Peyer's patch (tissue), 4 donors: Measurements from ENCODE around the gene MAP2K7. TPM values are rescaled to one million over a fixed set of nuclear protein-coding genes. Genes with fewer than 3 reads are reported as not detected.
"Not testable (repeated sequence)": the region's sequence is repeated elsewhere in the genome, so short reads cannot be mapped to it uniquely, and the experiment has no call there.

Experiments
- DNase-seq, 3 donors: peaks; one replicate each; pipeline ENCODE4 v3.0.0-alpha.2; 2017 to 2019
- H3K27ac ChIP-seq, 4 donors: fragments of 200-600 bp; sonication (generic); one replicate each; pipeline ENCODE4 v1.5.1; 2016 to 2019
- H3K27me3 ChIP-seq, 2 donors: fragments of 200-600 bp; sonication (generic); one replicate each; pipeline ENCODE4 v1.5.1; 2019
- H3K36me3 ChIP-seq, 3 donors: fragments of 200-600 bp; sonication (generic); one replicate each; pipeline ENCODE4 v1.5.1; 2016 to 2019
- H3K4me1 ChIP-seq, 4 donors: fragments of 200-600 bp; sonication (generic); one replicate each; pipeline ENCODE4 v1.5.1; 2016 to 2019
- H3K4me3 ChIP-seq, 4 donors: fragments of 200-600 bp; sonication (generic); 1 replicate in 3 of 4; 2 replicates in 1 of 4; pipeline ENCODE4 v1.5.1; 2016 to 2019; ENCODE audit warnings: mild to moderate bottlenecking in 1 of 4
- H3K9me3 ChIP-seq, 4 donors: fragments of 200-600 bp; sonication (generic); one replicate each; pipeline ENCODE4 v1.5.1; 2016 to 2019; ENCODE audit warnings: mild to moderate bottlenecking in 1 of 4
- POLR2A ChIP-seq, 2 donors: fragments of 450-650 bp; IDR thresholded peaks; one replicate each; pipeline ENCODE4 v1.5.1; 2017; ENCODE audit warnings: antibody characterized with exemption in 2 of 2, mild to moderate bottlenecking in 2 of 2, moderate library complexity in 2 of 2
- total RNA-seq, 4 donors: library from RNA; depleted of rRNA; stranded (reverse); fragments of >200 nt; gene quantifications; one replicate each; pipeline ENCODE4 v1.1.0, GENCODE V29; 2016
- TF ChIP-seq, protein P1 (sequence below), 6 experiments: fragments of 450-650 bp in 4 of 6; fragments of 200-600 bp in 2 of 6; sonication (generic) in 1 of 6; IDR thresholded peaks; one replicate each; pipeline ENCODE4 v1.5.1; 2017 to 2019; ENCODE audit warnings: antibody characterized with exemption in 6 of 6, mild to moderate bottlenecking in 3 of 6, moderate library complexity in 1 of 6

The MAP2K7 gene
- total RNA-seq, 4 donors from 2014 or later = 16.6 to 39.3 (median 35.0) TPM

DNA sequence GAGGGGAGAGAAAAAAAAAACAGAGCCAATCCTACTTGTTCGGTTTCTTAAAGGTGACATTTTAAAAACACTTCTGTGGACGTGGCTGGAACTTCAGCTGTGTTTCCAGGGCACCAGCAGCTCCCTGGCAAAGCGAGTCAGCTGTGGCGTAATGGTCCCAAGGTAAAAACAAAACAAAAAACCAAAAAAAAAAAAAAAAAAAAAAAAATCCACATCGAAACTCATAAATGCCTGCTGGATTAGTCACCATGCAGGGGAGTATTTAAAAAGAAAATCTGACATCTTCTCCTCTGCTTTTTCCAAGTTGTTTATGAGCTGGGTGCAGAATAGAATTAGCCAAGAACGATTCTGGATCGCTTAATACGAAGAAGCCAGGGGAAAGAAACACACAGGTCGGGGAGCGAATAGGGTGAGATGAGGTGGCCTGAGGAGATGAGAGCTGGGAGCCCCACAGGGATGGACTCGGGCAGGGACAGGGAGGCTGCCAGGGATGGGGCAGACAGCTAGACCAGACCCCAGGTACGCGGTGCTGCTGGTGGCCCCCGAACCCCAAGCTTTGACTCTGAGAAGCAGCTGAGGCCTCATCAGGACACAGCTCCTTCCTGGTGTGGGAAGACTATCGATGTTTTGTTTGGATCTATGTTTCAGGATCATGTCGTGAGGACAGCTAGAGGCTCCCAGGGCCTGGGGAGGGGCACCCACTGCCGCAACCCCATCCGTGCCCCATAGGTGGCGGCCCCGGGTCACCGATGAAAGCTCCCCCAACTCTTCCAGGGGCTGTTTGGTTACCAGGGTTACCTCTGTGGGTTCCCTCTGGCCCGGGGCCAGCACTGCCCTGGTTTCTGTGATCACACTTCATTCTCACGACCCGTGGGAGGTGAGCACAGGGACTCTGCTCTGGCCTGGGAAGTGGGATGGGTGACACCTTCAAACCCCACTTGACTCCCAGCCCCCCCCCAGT lies 25.3 kb downstream of the MAP2K7 start:
- peak in 2 of 3 donors; percentile 39 to 68 for DNase-seq
- TF ChIP-seq, protein P1, sequence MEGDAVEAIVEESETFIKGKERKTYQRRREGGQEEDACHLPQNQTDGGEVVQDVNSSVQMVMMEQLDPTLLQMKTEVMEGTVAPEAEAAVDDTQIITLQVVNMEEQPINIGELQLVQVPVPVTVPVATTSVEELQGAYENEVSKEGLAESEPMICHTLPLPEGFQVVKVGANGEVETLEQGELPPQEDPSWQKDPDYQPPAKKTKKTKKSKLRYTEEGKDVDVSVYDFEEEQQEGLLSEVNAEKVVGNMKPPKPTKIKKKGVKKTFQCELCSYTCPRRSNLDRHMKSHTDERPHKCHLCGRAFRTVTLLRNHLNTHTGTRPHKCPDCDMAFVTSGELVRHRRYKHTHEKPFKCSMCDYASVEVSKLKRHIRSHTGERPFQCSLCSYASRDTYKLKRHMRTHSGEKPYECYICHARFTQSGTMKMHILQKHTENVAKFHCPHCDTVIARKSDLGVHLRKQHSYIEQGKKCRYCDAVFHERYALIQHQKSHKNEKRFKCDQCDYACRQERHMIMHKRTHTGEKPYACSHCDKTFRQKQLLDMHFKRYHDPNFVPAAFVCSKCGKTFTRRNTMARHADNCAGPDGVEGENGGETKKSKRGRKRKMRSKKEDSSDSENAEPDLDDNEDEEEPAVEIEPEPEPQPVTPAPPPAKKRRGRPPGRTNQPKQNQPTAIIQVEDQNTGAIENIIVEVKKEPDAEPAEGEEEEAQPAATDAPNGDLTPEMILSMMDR (IDR thresholded peaks at IDR 0.05) = peak in 3 of 6 experiments; percentile 19 to 23 (median 23)
- no peak for TF ChIP-seq POLR2A (IDR thresholded peaks at IDR 0.05)
- Histone ChIP-seq H3K4me3 (no peak overlapping the region), H3K4me1 (peaks cover 0 to 22% (median 12%) of the 10 kb centered on the region in 4 donors), H3K9me3 (no peaks in the 10 kb centered on the region), H3K27ac (peak overlapping the region in 3 of 4 donors; percentile 10 to 70 (median 61)), H3K27me3 (no peaks in the 10 kb centered on the region), H3K36me3 (peaks cover 0 to 44% (median 4%) of the 10 kb centered on the region in 3 donors)

DNA sequence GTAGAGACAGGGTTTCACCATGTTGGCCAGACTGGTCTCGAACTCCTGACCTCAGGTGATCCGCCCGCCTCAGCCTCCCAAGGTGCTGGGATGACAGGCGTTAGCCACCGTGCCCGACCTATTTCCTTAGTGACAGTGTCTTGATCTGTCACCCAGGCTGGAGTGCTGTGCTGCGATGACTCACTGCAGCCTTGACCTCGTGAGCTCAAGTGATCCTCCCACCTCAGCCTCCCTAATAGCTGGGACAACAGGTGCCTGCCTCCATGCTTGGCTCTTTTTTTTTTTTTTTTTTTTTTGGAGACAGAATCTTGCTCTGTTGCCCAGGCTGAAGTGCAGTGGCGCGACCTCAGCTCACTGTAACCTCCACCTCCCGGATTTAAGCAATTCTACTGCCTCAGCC lies 26.4 kb downstream of the MAP2K7 start:
- Histone ChIP-seq H3K36me3 (peaks cover 0 to 54% (median 4%) of the 10 kb centered on the region in 3 donors), H3K4me1 (peaks cover 0 to 17% (median 9%) of the 10 kb centered on the region in 4 donors), H3K27ac (peak overlapping the region in 1 of 4 donors; percentile 61)
- not testable (repeated sequence) for H3K9me3 ChIP-seq, H3K4me3 ChIP-seq, H3K27me3 ChIP-seq
- peak in 1 of 3 donors; percentile 46 for DNase-seq

GRCh38 chr19:7930765-7931164 lies 27.1 kb downstream of the MAP2K7 start:
- Histone ChIP-seq H3K36me3 (peaks cover 0 to 61% (median 4%) of the 10 kb centered on the region in 3 donors), H3K27ac (peak overlapping the region in 1 of 4 donors; percentile 42)
- DNase-seq = no peak

DNA sequence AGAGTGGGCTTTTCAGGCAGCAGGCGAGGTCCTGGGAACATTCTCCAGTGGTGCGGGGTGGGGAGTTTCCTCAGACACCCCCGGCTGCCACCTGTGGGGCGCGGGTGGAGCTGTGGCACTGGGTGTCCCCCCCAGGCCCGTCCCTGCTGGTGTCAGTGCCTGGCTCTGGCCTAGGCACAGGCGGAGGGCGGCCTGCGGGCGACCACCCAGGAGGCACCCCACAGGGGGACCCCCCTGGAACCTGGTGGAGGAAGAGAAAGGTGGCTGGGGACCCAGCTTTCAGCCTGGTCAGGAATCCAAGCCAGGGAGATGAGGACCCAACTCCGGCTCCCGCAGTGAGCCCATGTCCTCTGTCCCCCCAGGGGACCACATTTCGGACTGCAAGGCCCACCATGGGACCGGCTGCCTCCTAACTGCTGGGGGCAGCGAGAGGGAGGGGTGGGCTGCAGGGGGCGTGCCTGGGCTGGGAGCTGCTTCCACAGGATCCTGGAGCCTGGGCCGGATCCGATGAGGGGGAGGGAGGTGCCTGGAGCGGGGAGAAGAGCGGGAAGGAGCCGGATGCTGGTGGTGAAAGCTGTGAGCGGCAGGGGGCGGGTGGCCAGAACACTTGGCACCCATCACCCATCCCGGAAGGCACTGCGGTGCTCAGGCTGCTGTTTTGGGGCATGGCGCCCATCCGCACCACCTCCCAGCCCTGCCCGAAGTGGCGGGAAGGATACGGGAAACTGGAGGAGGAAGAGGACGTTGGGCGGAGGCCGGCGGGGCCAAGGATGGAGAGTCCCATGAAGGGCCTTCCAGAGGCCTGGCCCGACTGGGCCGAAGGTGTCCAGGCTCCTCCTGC lies 27.8 kb downstream of the MAP2K7 start:
- no peak for DNase-seq
- TF ChIP-seq, protein P1 (IDR thresholded peaks at IDR 0.05) = no peak
- no peak for TF ChIP-seq POLR2A (IDR thresholded peaks at IDR 0.05)
- Histone ChIP-seq H3K27me3 (no peaks in the 10 kb centered on the region), H3K4me3 (no peak overlapping the region), H3K27ac (peak overlapping the region in 1 of 4 donors; percentile 42), H3K36me3 (peaks cover 0 to 68% (median 4%) of the 10 kb centered on the region in 3 donors), H3K4me1 (peaks cover 0 to 5% (median under 1%) of the 10 kb centered on the region in 4 donors), H3K9me3 (no peaks in the 10 kb centered on the region)

More at GRCh38 chr19:7930765-7931164, 27.1 kb downstream of the MAP2K7 start:
- Histone ChIP-seq H3K4me3 (no peak overlapping the region), H3K27me3 (no peaks in the 10 kb centered on the region), H3K9me3 (no peaks in the 10 kb centered on the region), H3K4me1 (peaks cover 0 to 9% (median 6%) of the 10 kb centered on the region in 4 donors)
- TF ChIP-seq, protein P1 (IDR thresholded peaks at IDR 0.05) = no peak
- TF ChIP-seq POLR2A (IDR thresholded peaks at IDR 0.05) = no peak

- no peak for DNase-seq
- Histone ChIP-seq H3K4me1 (no peaks in the 10 kb centered on the region), H3K9me3 (no peaks in the 10 kb centered on the region), H3K4me3 (no peak overlapping the region), H3K36me3 (peaks cover 0 to 72% (median 4%) of the 10 kb centered on the region in 3 donors), H3K27ac (no peak overlapping the region), H3K27me3 (no peaks in the 10 kb centered on the region)
- TF ChIP-seq, protein P1 (IDR thresholded peaks at IDR 0.05) = no peak
- TF ChIP-seq POLR2A (IDR thresholded peaks at IDR 0.05) = no peak
These were observed 28.7 kb downstream of the MAP2K7 start for GRCh38 chr19:7932276-7932929.
